ENCODE measurements around the gene SPRN. TPM values are rescaled to one million over a fixed set of nuclear protein-coding genes. Genes with fewer than 3 reads are reported as not detected.

The SPRN gene
- total RNA-seq, result 1.7 TPM

GRCh38 chr10:133424601-133425000 is at the start of gene SPRN:
Gene SPRN, minus strand, starts transcription at chr10:133424625. Its CDS starts 944 bp downstream, at chr10:133423681.

GRCh38 chr10:133453516-133454203 is 29.2 kb upstream of the SPRN start, which contains the start of gene SCART1:
Gene SCART1, plus strand, starts transcription at chr10:133453945. Its CDS starts 53 bp downstream, at chr10:133453998.

GRCh38 chr10:133394064-133394663 is 30.3 kb downstream of the SPRN start, which contains the start of gene MTG1:
Gene MTG1, plus strand, starts transcription at chr10:133394157. Its CDS starts 64 bp downstream, at chr10:133394221.

GRCh38 chr10:133379152-133379800 is 45.1 kb downstream of the SPRN start, which contains the start of gene PAOX:
Gene PAOX, plus strand, starts transcription at chr10:133379262. Its CDS starts 55 bp downstream, at chr10:133379317.

GRCh38 chr10:133373174-133374090 is 51.0 kb downstream of the SPRN start, which contains the start of gene ECHS1:
Gene ECHS1, minus strand, starts transcription at chr10:133373354. Its CDS starts 21 bp downstream, at chr10:133373333.

Small RNA genes lying within 50 kb of the gene (small RNA-seq; reads per million reads assigned to genes)
- gene AL360181.4 (ENCODE audit: low replicate concordance) (not detected), gene MIR3944 (ENCODE audit: low replicate concordance) (not detected)

Other genes starting within 250 kb of the SPRN start
- 0.35 TPM for gene UTF1, start 194.4 kb downstream of the SPRN start, total RNA-seq
- 0.18 TPM for gene VENTX, start 186.8 kb downstream of the SPRN start, total RNA-seq
- 11.7 TPM for gene ADAM8, start 147.8 kb downstream of the SPRN start, total RNA-seq
- gene TUBGCP2, start 115.8 kb downstream of the SPRN start, total RNA-seq, result 62.3 TPM
- 26.2 TPM for gene ZNF511, start 115.7 kb downstream of the SPRN start, total RNA-seq
- not detected for gene CALY, start 87.7 kb downstream of the SPRN start, total RNA-seq
- 5.0 TPM for gene PRAP1, start 77.3 kb downstream of the SPRN start, total RNA-seq
- gene FUOM, start 66.6 kb downstream of the SPRN start, total RNA-seq, result 27.2 TPM
- gene ECHS1, start 51.3 kb downstream of the SPRN start, total RNA-seq, result 65.7 TPM
- gene PAOX, start 45.4 kb downstream of the SPRN start, total RNA-seq, result 7.6 TPM
- 46.5 TPM for gene MTG1, start 30.5 kb downstream of the SPRN start, total RNA-seq
- gene SCART1, start 29.3 kb upstream of the SPRN start, total RNA-seq, result 4.5 TPM
- 1.4 TPM for gene CYP2E1, start 102.7 kb upstream of the SPRN start, total RNA-seq
- gene SYCE1, start 141.0 kb upstream of the SPRN start, total RNA-seq, result not detected
- not detected for gene FRG2B, start 202.2 kb upstream of the SPRN start, total RNA-seq